Lung (tissue), 12 donors: ENCODE measurements around the gene GIGYF2. TPM values are rescaled to one million over a fixed set of nuclear protein-coding genes. Genes with fewer than 3 reads are reported as not detected.
A peak's percentile ranks its signal among the peaks of the same experiment; 100 is the strongest.

ENCODE experiments used
- ATAC-seq: fragments of 200-7000 bp; cut with Tn5 transposase; one replicate; pipeline ENCODE4 v1.9.1; 2020; ENCODE audit warnings: moderate number of reproducible peaks; ENCODE audit not compliant: insufficient read depth, low FRiP score
- DNase-seq, 3 donors: peaks; one replicate each; pipeline ENCODE4 v3.0.0-alpha.2; 2013 to 2017
- H3K27ac ChIP-seq, 2 donors: one replicate each; pipeline ENCODE4 v1.5.1; 2013; ENCODE audit warnings: mild to moderate bottlenecking in 2 of 2, moderate library complexity in 2 of 2, control low read depth in 1 of 2, inconsistent platforms in 1 of 2, low read depth in 1 of 2, low read length in 1 of 2
- H3K27me3 ChIP-seq, 3 donors: one replicate each; pipeline ENCODE4 v1.5.1; 2013; ENCODE audit warnings: low read length in 2 of 3; ENCODE audit not compliant: control insufficient read depth in 3 of 3, insufficient read depth in 3 of 3
- H3K36me3 ChIP-seq, 4 donors: one replicate each; pipeline ENCODE4 v1.5.1; 2013; ENCODE audit warnings: low read length in 4 of 4, mild to moderate bottlenecking in 1 of 4, moderate library complexity in 1 of 4; ENCODE audit not compliant: control insufficient read depth in 4 of 4, insufficient read depth in 4 of 4
- H3K4me1 ChIP-seq, 5 donors: one replicate each; pipeline ENCODE4 v1.5.1; 2013; ENCODE audit warnings: low read length in 5 of 5, mild to moderate bottlenecking in 2 of 5, moderate library complexity in 1 of 5; ENCODE audit not compliant: control insufficient read depth in 5 of 5, insufficient read depth in 5 of 5
- H3K4me3 ChIP-seq: one replicate; pipeline ENCODE4 v1.5.1; 2013; ENCODE audit warnings: mild to moderate bottlenecking, control low read depth, moderate library complexity
- H3K9ac ChIP-seq, 2 donors: one replicate each; pipeline ENCODE4 v1.5.1; 2013; ENCODE audit warnings: low read length in 2 of 2, control low read depth in 1 of 2; ENCODE audit not compliant: insufficient read depth in 1 of 2
- H3K9me3 ChIP-seq, 4 donors: one replicate each; pipeline ENCODE4 v1.5.1; 2013; ENCODE audit warnings: low read length in 3 of 4, mild to moderate bottlenecking in 1 of 4, moderate library complexity in 1 of 4; ENCODE audit not compliant: control insufficient read depth in 4 of 4, insufficient read depth in 3 of 4
- CTCF ChIP-seq: IDR thresholded peaks from 2 replicates; pipeline ENCODE4 v1.5.1; 2012; ENCODE audit warnings: mild to moderate bottlenecking; ENCODE audit errors: control extremely low read depth, extremely low read depth
- WGBS, 2 donors: extraction: QIAGEN DNeasy Blood & Tissue Kit; methylation state at CpG; one replicate each; pipeline ENCODE4 v1.1.7; 2013; 5-methylcytosine and 5-hydroxymethylcytosine counted together
- polyA plus RNA-seq, 2 donors: library from polyadenylated mRNA; stranded (reverse); fragments of 200-250 nt; gene quantifications; one replicate each; pipeline ENCODE4 v1.2.1, GENCODE V29; 2013
- total RNA-seq, 2 donors: library from RNA; depleted of rRNA in 1 of 2; stranded (reverse); fragments of >200 nt in 1 of 2; gene quantifications; one replicate each; pipeline ENCODE4 v1.2.1, GENCODE V29; 2014 to 2021
- donor health status: control.
- donor health status: control.
- donor health status: Bipolar disorder and iron deficiency.
- donor health status: healthy.
- donor health status: DM: yes; HTN: yes; CAD: no.

The GIGYF2 gene
- total and polyA plus RNA-seq, 4 donors, result 15.9 to 145 (median 37.3) TPM

DNA sequence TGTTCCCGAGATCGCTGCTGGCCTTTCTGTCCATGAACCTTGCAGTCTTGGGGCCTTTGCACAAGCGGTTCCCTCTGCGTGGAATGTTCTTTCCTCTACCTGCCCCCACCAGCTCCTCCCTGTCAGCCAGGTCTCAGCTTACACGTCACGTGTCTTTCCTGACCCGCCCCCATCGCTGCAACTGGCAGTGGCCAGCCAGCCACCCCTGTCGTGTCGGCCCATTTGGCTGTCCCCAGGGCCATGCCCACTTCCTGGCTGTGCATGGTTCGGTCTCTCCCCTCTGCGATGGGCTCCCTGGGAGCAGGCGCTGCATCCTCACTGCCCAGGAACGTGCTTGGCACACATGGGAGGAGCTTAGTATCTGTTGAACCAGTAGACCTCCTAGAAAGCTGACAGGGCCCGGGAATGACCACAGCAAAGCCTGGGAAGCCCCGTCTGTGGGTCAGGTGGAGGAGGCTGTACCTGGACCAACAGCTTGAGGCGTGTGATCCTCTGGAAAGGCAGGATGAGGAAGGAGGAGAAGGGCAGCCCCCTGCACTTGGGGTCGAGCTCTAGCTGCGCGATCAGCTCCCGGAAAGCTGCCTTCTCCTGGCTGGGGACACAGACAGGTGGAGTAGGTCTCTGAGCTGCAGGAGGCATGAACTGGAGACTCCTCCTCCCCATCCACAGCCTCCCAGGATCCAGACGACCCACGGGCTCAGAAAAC, 193.9 kb downstream of the GIGYF2 start:
- no peak overlapping the region for H3K4me3 ChIP-seq
- H3K9ac ChIP-seq, result no peak overlapping the region
- no peak for TF ChIP-seq CTCF
- no peaks in the 10 kb centered on the region for H3K36me3 ChIP-seq
- peak; percentile 19 to 40 (median 35) for DNase-seq
- ATAC-seq, result peak; percentile 24
- no peak overlapping the region for H3K27ac ChIP-seq
- H3K27me3 ChIP-seq, result peaks cover 0 to 6% (median 0%) of the 10 kb centered on the region in 3 donors
- H3K4me1 ChIP-seq, result peaks cover 0 to 3% (median 0%) of the 10 kb centered on the region in 5 donors
- H3K9me3 ChIP-seq, result no peaks in the 10 kb centered on the region
- 34 to 43% methylated on average over 23 of the region's 23 CpGs for WGBS, 2 donors

DNA sequence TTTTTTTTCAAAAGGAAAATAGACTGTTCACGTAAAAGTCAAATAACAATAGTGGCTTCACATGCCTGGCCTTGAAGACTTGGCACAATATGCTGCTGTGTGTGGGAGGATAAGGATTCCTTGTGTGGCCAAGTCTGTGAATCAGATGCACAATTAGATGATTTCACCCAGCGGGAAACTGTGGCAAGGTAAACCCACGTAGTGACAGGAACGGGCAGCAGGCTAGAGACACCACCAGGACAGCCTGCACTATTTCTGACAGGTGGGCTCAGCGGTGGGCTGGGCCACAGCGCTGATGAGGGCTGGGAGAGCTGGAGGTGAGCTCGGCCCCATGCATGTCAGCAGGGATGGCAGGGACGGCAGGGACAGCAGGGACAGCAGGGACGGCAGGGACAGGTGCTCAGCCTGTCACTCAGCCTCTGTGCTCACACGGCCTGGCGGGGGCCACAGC, 194.5 kb downstream of the GIGYF2 start:
- 69 to 75% methylated on average over 11 of the region's 11 CpGs for WGBS, 2 donors
- no peak for TF ChIP-seq CTCF
- Histone ChIP-seq H3K4me1 (peaks cover 0 to 3% (median 0%) of the 10 kb centered on the region in 5 donors), H3K36me3 (no peaks in the 10 kb centered on the region), H3K9ac (no peak overlapping the region), H3K4me3 (no peak overlapping the region), H3K27me3 (peaks cover 0 to 4% (median 0%) of the 10 kb centered on the region in 3 donors), H3K9me3 (no peaks in the 10 kb centered on the region), H3K27ac (no peak overlapping the region)
- ATAC-seq, result no peak
- DNase-seq, result no peak

DNA sequence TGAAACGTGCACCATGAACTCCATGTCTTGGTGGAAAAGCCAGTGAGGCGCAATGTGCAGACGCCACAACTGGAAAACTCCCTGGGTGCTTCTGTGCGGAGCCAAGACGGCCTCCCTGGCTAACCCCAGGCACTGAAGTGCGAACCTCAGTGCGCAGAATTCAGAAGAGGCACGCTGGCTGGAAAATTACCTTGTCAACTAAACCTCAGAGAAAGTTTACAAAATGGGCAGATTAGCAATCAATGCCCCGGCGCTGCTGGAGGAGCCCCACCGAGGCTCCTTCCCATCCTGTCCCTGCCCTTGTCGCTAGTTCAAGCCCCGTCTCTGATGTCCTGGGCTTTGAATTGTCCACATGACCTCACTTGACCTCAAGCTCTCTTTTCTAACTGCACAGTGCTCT, 195.1 kb downstream of the GIGYF2 start:
- Histone ChIP-seq H3K9me3 (no peaks in the 10 kb centered on the region), H3K4me1 (peaks cover 0 to 3% (median 0%) of the 10 kb centered on the region in 5 donors), H3K4me3 (no peak overlapping the region), H3K9ac (no peak overlapping the region), H3K36me3 (no peaks in the 10 kb centered on the region), H3K27ac (no peak overlapping the region), H3K27me3 (peaks cover 0 to 4% (median 0%) of the 10 kb centered on the region in 3 donors)
- ATAC-seq (no peak), DNase-seq (no peak)
- WGBS, 2 donors, result 89 to 94% methylated on average over 13 of the region's 13 CpGs
- no peak for TF ChIP-seq CTCF
